ENCODE results near the gene CSK.

Gene CSK

GRCh38 chr15:74802862-74803447 lies 21.1 kb downstream of the CSK start:
- DNase-seq: no peak

GRCh38 chr15:74804935-74805334 lies 23.1 kb downstream of the CSK start:
- DNase-seq: no peak

- no peak for DNase-seq
Observed at GRCh38 chr15:74807282-74807681, 25.4 kb downstream of the CSK start.

- DNase-seq: no peak
Observed at GRCh38 chr15:74808078-74808839, 26.4 kb downstream of the CSK start.

GRCh38 chr15:74808840-74809229 lies 27.0 kb downstream of the CSK start:
- no peak for DNase-seq

- DNase-seq: no peak
Observed at GRCh38 chr15:74809242-74809641, 27.4 kb downstream of the CSK start.

- no peak for DNase-seq
Observed at GRCh38 chr15:74809956-74810355, 28.1 kb downstream of the CSK start.

- no peak for DNase-seq
Observed at GRCh38 chr15:74812533-74812932, 30.7 kb downstream of the CSK start, which contains the start of gene LMAN1L. TSS of gene LMAN1L (plus strand) at chr15:74812835. CDS start at chr15:74812855, 20 bp downstream.

GRCh38 chr15:74815121-74815934 lies 33.4 kb downstream of the CSK start:
- DNase-seq: no peak

GRCh38 chr15:74815961-74816360 lies 34.1 kb downstream of the CSK start:
- DNase-seq: no peak

GRCh38 chr15:74816624-74817369 lies 34.9 kb downstream of the CSK start:
- no peak for DNase-seq

GRCh38 chr15:74817370-74817737 lies 35.5 kb downstream of the CSK start:
- no peak for DNase-seq

GRCh38 chr15:74820056-74820455 lies 38.2 kb downstream of the CSK start:
- DNase-seq: no peak

GRCh38 chr15:74821091-74821789 lies 39.4 kb downstream of the CSK start:
- DNase-seq: no peak

GRCh38 chr15:74821790-74822158 lies 39.9 kb downstream of the CSK start:
- DNase-seq: no peak

- no peak for DNase-seq
Observed at GRCh38 chr15:74822233-74822632, 40.4 kb downstream of the CSK start.

- DNase-seq: no peak
Observed at GRCh38 chr15:74823324-74823723, 41.4 kb downstream of the CSK start.

- no peak for DNase-seq
Observed at GRCh38 chr15:74824976-74825375, 43.1 kb downstream of the CSK start.

GRCh38 chr15:74825866-74826265 lies 44.0 kb downstream of the CSK start:
- no peak for DNase-seq

GRCh38 chr15:74826364-74826819 lies 44.5 kb downstream of the CSK start, which contains the start of gene CPLX3:
TSS of gene CPLX3 (plus strand) at chr15:74826627. CDS start at chr15:74826704, 77 bp downstream.
- peak; percentile 64 for DNase-seq

GRCh38 chr15:74826921-74827320 lies 45.0 kb downstream of the CSK start:
- no peak for DNase-seq

- DNase-seq: no peak
Observed at GRCh38 chr15:74827614-74828013, 45.7 kb downstream of the CSK start.
